ENCODE results near the gene TOR1AIP1.

The TOR1AIP1 gene

GRCh38 chr1:179968994-179969919 is 87.2 kb downstream of the TOR1AIP1 start:
- no peak overlapping the region for H3K27ac ChIP-seq (ENCODE audit: low read length)
- no peaks in the 10 kb centered on the region for H3K36me3 ChIP-seq (ENCODE audit: control insufficient read depth, low read depth, low read length)
- no peaks in the 10 kb centered on the region for H3K9me3 ChIP-seq (ENCODE audit: control insufficient read depth, low read depth, low read length)
- H3K9ac ChIP-seq (ENCODE audit: low read length), result no peak overlapping the region
- peaks cover 8% of the 10 kb centered on the region for H3K4me1 ChIP-seq (ENCODE audit: control insufficient read depth, low read depth, low read length)
- H3K27me3 ChIP-seq (ENCODE audit: control insufficient read depth, insufficient read depth, low read length), result no peaks in the 10 kb centered on the region
- no peak overlapping the region for H3K4me3 ChIP-seq (ENCODE audit: low read length)
